ENCODE results near the gene ATG2B. TPM values are rescaled to one million over a fixed set of nuclear protein-coding genes. Genes with fewer than 3 reads are reported as not detected.

The ATG2B gene
- total and polyA plus RNA-seq, 10 donors = 2.9 to 38.2 (median 29.8) TPM

DNA sequence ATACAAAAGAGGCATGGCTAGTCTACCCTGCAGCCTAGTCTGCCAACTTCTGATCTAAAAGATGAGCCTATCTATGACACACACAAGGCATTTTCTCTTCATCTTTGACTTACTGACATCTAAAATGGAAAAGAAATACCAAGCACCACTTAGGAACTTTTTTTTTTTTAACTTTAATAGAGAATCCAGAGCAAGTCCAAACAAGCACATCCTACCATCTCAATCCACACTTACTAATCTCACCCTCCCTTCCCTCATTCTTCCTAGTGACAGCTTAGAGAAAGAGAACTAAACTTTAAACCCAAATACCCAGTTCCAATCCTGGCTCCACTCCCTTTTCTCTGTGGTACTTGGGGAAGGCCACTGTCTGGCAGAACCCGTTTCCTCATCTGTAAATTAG lies 75.3 kb downstream of the ATG2B start:
- no peak for DNase-seq
- no peak overlapping the region for H3K4me3 ChIP-seq
- intact Hi-C loops (cut with DNase I; ENCODE audit: low total_unique reads) = no loop called here
- TF ChIP-seq, protein P1, sequence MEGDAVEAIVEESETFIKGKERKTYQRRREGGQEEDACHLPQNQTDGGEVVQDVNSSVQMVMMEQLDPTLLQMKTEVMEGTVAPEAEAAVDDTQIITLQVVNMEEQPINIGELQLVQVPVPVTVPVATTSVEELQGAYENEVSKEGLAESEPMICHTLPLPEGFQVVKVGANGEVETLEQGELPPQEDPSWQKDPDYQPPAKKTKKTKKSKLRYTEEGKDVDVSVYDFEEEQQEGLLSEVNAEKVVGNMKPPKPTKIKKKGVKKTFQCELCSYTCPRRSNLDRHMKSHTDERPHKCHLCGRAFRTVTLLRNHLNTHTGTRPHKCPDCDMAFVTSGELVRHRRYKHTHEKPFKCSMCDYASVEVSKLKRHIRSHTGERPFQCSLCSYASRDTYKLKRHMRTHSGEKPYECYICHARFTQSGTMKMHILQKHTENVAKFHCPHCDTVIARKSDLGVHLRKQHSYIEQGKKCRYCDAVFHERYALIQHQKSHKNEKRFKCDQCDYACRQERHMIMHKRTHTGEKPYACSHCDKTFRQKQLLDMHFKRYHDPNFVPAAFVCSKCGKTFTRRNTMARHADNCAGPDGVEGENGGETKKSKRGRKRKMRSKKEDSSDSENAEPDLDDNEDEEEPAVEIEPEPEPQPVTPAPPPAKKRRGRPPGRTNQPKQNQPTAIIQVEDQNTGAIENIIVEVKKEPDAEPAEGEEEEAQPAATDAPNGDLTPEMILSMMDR (IDR thresholded peaks at IDR 0.05 in 8 of 11, conservative IDR thresholded peaks at IDR 0.05 in 3 of 11) = no peak
- H3K9me3 ChIP-seq = no peaks in the 10 kb centered on the region
- H3K27me3 ChIP-seq (replicated peaks in 1 of 7) = no peaks in the 10 kb centered on the region
- peaks cover 0 to 100% (median 70%) of the 10 kb centered on the region in 6 donors for H3K36me3 ChIP-seq
- H3K4me1 ChIP-seq = no peaks in the 10 kb centered on the region
- H3K27ac ChIP-seq = no peak overlapping the region
- 89 to 100% (median 95%) methylated on average over 1 of the region's 1 CpG for WGBS, 5 donors

DNA sequence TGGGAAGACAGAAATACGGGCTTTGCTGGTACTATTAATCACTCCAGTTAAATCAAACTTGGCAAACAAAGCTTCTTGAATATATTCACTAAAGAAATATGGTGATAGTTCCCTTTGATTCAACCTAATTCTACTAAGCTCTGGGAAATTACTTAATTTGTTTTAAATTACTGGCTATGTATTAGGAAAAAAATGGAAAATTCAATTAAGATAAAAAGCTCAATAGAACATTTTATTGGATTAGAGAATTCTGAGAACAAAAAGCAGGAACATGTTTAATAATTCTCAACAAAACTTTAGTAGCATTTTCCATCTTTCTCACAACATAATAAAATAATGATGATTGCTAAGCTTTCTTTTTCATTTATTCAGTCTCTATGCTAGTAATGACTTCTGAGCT lies 76.9 kb downstream of the ATG2B start:
- DNase-seq = no peak
- intact Hi-C loops (cut with DNase I; ENCODE audit: low total_unique reads) = no loop called here
- Histone ChIP-seq H3K27me3 (replicated peaks in 1 of 7) (no peaks in the 10 kb centered on the region), H3K4me1 (no peaks in the 10 kb centered on the region), H3K4me3 (no peak overlapping the region), H3K27ac (no peak overlapping the region), H3K36me3 (peaks cover 0 to 99% (median 62%) of the 10 kb centered on the region in 6 donors), H3K9me3 (no peaks in the 10 kb centered on the region)
- WGBS, 5 donors = 92 to 100% (median 98%) methylated on average over 1 of the region's 1 CpG
- TF ChIP-seq POLR2A (IDR thresholded peaks at IDR 0.05) = no peak
- TF ChIP-seq, protein P1 (IDR thresholded peaks at IDR 0.05 in 8 of 11, conservative IDR thresholded peaks at IDR 0.05 in 3 of 11) = no peak
- no peak for TF ChIP-seq POLR2AphosphoS5 (IDR thresholded peaks at IDR 0.05)

DNA sequence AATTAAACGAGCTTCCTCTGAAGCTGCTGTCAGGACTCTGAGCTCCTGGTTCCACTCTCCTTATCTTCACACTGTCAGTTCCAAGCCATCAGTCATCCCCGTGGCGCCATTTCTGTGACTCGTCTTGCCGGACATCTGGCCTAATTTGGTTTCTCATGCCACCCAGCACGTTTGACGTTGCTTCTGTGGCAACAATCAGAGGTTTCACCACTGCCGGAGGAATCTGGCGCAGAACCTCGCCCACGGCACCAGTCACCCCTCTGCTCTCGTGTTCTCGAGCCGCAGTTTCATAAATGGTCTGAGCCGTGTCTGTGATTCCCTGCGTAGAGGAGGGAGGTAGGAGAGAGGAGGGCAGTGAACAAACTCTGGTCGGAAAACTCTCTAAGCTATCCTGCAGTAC lies 77.5 kb downstream of the ATG2B start:
- 83 to 93% (median 91%) methylated on average over 17 of the region's 17 CpGs for WGBS, 5 donors

DNA sequence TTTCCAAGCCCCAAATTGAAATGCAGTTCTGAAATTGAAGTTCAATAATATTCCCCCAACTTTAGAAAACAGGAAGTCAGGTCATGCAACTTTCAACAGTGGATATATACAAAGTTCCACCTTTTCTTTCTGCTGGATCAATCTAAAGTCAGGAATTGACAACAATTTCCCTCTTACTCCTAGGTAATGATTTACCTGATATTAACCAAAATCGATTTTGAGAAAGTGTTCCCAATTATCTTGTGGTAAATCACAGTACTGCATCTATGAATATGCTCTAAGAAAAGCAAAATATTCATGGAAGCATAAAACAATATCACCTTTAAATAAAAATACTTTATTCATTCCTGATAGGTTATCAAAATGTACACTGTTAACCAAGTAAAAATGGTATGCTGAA lies 78.7 kb downstream of the ATG2B start:
- TF ChIP-seq, protein P1 (IDR thresholded peaks at IDR 0.05 in 8 of 11, conservative IDR thresholded peaks at IDR 0.05 in 3 of 11) = no peak
- TF ChIP-seq POLR2A (IDR thresholded peaks at IDR 0.05) (no peak), POLR2AphosphoS5 (IDR thresholded peaks at IDR 0.05) (no peak)

More for the DNA sequence above, 77.5 kb downstream of the ATG2B start:
- H3K36me3 ChIP-seq = peaks cover 0 to 95% (median 58%) of the 10 kb centered on the region in 6 donors
- H3K4me3 ChIP-seq = no peak overlapping the region
- no peaks in the 10 kb centered on the region for H3K4me1 ChIP-seq
- no peak overlapping the region for H3K27ac ChIP-seq
- no peaks in the 10 kb centered on the region for H3K27me3 ChIP-seq (replicated peaks in 1 of 7)
- intact Hi-C loops (cut with DNase I; ENCODE audit: low total_unique reads) = no loop called here
- no peak for DNase-seq
- no peaks in the 10 kb centered on the region for H3K9me3 ChIP-seq
- TF ChIP-seq, protein P1 (IDR thresholded peaks at IDR 0.05 in 8 of 11, conservative IDR thresholded peaks at IDR 0.05 in 3 of 11) = no peak
- no peak for TF ChIP-seq POLR2A (IDR thresholded peaks at IDR 0.05)
- TF ChIP-seq POLR2AphosphoS5 (IDR thresholded peaks at IDR 0.05) = no peak

More for the DNA sequence above, 78.7 kb downstream of the ATG2B start:
- Histone ChIP-seq H3K9me3 (no peaks in the 10 kb centered on the region), H3K27me3 (replicated peaks in 1 of 7) (no peaks in the 10 kb centered on the region), H3K4me3 (no peak overlapping the region), H3K4me1 (no peaks in the 10 kb centered on the region), H3K27ac (no peak overlapping the region), H3K36me3 (peaks cover 0 to 94% (median 46%) of the 10 kb centered on the region in 6 donors)
- no peak for DNase-seq
- intact Hi-C loops (cut with DNase I; ENCODE audit: low total_unique reads) = no loop called here
- 80 to 90% (median 84%) methylated on average over 1 of the region's 1 CpG for WGBS, 5 donors

All from spleen (tissue), 11 donors.